ENCODE results near the gene UCK1.

Gene UCK1

DNA sequence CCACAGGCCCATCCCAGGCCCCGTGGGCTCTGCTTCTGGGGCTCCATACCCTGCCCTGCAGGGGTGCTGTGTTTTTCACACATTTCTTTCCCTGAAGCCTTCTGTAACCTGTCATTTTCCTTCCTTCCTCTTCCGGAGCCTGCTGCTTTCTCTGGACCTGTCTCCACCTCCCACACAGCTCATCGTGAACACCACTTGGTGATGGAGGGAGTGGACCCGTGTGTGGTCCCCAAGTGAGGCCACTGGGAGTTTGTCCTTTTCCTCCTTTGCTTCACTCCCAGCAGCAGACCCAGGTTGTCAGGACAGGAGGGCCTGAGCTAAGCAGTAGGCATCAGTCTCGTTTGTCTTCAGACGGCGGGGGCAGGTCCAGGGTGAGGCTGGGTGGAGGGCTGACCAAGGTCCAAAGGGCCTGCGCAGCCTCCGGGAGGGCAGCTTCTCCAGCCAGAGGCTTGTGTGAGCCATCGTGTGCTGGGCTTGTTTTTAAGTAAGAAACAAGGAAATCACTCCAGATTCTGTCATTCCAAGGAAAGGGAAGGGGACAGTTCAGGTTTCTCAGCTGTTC lies 34.1 kb downstream of the UCK1 start:
- no peak for DNase-seq (ENCODE audit: low read depth, low spot score)

DNA sequence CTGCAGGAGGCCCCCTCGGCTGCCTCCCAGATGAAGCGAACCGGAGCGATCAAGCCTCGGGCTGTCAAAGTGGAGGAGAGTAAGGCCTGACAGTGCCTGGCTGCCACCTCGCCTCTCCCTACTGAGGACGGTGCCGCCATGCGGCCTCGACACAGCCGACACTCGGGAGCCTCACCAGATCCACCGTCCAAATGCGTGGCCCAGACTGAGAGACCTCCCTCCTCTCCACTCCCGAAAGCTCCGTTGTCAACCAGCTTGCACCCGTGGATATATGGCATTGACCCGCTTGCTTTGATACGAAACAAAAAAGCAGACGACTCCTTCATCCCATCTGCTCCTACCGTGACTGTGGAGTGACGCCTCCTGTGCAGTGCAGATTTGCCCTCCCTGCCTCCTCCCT lies 35.3 kb downstream of the UCK1 start:
- DNase-seq (ENCODE audit: low read depth, low spot score): no peak

DNA sequence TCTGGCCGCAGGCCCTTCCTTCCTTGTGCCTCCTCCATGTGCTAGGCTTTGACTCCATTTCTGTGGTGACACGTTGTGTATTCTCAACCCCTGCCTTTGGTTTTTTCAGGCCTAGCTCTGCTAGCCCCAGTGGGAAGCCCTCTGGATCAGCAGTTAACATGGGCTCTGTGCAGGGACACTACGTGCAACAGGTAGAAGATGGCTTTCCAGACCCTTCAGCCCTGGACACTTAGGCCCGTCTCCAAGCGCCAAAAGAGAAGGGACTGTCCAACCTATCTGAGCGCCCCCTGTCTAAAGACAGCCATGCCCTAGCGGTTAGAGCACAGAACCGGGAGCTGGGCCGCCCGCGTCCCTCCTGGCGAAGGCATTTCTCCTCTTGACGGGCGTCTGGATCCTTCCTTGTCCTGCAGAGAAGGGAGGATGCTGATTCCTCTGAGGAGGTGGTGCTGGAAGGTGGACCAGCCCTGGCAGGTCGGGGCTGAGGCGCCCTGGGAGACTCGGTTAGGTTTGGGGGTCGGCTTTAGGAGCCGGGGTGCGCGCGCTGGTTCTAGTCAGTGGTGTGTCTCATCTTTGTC lies 36.7 kb downstream of the UCK1 start:
- DNase-seq (ENCODE audit: low read depth, low spot score): no peak

DNA sequence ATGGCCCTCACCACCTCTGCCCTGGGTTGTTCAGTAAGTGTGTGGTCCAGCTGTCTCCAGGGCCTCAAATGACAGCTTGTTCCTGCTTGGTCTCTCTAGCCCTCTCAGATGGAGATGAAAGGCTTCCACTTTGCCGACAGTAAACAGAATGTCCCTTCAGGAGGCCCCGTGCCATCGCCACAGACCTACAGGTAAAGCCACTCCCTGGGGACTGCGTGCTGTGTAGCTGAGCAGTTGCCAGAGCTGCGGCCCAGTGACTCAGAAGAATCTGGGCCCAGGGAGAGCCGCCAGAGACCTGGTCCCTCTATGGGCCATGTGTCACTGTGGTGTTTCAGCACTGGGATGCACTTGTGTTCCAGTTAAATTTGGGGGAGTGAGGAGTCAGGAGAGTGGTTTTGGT lies 39.0 kb downstream of the UCK1 start:
- DNase-seq (ENCODE audit: low read depth, low spot score): no peak

GRCh38 chr9:131491001-131491710 lies 39.9 kb downstream of the UCK1 start:
- DNase-seq (ENCODE audit: low read depth, low spot score): no peak

DNA sequence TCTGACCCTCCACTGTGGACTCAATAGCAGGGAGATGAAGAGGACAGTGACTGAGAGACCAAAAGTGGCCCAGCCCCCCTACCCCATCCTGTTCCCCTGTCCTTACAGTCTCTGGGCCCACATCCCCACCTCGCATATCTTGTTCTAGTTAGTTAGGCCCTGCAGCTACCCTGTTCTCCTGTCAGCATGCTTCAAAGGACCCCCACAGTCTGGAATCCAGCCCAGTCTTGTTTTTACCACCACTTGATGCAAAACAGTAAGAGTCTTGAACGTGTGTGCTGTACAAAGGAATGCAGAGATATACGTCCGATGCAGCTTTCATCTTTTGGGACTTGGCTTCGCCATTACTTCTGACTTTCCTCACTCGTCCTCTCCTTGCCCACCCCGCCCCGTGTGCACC lies 40.5 kb downstream of the UCK1 start:
- no peak for DNase-seq (ENCODE audit: low read depth, low spot score)

DNA sequence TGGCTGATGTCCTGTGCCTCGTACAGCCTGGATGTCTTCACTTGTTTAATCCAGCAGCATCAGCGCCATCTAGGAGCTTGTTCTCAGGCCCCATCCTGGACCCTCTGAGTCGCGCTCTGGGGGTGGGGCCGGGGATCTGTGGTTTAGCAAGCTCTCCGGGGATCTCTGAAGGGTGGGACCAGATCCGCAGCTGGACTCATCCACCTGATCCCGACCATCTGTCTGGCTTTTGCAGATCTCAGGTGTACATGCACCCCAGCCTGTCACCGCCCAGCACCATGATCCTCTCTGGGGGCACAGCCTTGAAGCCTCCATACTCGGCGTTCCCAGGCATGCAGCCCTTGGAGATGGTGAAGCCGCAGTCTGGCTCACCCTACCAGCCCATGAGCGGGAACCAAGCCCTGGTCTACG lies 43.4 kb downstream of the UCK1 start:
- DNase-seq (ENCODE audit: low read depth, low spot score): no peak

DNA sequence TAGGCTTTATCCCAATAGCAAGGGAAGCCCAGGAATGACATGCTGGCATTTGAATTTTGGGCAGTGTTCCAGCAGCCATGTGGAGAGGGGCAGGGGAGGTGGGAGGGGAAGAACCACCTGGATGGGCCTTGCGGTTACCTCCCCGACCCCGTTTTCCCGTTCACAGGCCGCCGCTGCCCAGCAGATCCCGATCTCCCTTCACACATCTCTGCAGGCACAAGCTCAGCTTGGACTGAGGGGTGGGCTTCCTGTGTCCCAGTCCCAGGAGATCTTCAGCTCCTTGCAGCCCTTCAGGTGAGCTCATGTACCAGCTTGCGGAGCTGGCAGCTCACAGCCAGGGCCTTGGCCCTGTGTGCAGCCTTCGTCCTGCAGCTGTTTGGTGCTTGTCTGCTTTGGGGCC lies 44.1 kb downstream of the UCK1 start:
- DNase-seq (ENCODE audit: low read depth, low spot score): no peak

GRCh38 chr9:131485728-131486422 lies 45.2 kb downstream of the UCK1 start:
- DNase-seq (ENCODE audit: low read depth, low spot score): no peak

DNA sequence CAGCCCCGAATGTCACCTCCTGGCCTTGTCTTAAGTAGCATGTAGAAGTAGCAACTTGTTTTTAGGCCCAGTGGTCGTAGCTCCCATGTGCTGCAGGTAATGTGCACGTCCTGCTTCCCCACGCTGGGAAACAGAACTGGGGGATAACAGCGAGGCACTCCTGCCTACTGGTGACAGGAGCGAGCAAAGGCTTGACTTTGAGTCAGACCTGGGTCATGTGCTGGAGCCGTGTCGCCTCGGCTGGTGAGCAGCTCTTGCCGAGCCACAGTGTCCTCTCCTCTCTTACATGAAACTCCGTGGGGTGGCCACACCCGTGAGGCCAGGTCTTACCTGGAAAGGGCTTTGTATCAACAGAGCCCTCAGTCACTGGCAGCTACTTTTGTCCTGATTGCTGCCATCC lies 45.9 kb downstream of the UCK1 start:
- no peak for DNase-seq (ENCODE audit: low read depth, low spot score)

GRCh38 chr9:131484560-131485185 lies 46.4 kb downstream of the UCK1 start:
- no peak for DNase-seq (ENCODE audit: low read depth, low spot score)

- DNase-seq (ENCODE audit: low read depth, low spot score): no peak
Observed at GRCh38 chr9:131484051-131484445, 47.0 kb downstream of the UCK1 start.

- no peak for DNase-seq (ENCODE audit: low read depth, low spot score)
Observed at GRCh38 chr9:131483319-131484050, 47.6 kb downstream of the UCK1 start.

- no peak for DNase-seq (ENCODE audit: low read depth, low spot score)
Observed at GRCh38 chr9:131482343-131483006, 48.6 kb downstream of the UCK1 start.

DNA sequence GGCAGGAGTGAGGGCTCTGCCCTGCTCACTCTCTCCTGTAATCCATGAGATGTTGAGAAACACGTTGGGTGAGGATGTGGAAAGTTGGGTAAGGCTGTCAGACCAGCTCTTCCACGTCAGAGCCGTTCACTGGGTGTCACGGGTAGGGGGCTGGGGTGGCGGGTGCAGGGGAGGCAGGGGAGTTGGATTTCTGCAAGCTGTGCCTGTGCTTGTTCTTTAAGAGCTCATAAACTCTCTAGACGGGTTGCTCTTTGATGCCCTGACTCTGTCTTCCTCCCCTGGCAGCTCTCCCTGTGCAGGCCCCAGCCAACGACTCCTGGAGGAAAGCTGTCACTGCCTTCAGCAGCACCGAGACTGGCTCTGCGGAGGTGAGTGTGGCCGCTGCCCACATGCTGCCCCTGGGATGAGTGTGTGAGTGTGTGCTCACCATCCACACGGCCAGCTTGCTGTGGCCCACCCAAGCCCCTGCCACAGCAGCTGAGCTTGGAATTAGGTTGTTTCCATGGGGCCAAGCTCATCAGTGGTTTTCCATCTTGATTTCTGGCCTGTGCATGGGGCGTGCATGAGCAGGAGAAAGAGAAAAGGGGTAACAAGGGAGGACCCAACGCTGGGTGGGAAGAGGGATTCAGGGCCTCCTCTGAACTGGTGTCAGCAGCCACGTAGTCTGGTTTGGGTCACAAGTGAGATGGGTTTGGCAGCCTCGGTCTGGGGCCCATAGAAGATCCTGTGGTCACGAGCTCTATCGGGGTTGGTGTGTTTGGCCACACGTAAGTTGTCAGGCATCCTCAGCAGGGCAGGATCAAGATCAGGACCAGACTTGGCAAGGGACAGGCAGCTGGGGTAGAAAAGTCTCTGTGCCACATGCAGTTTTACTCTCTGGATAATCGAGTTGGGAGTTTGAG lies 49.4 kb downstream of the UCK1 start:
- no peak for DNase-seq (ENCODE audit: low read depth, low spot score)

- DNase-seq (ENCODE audit: low read depth, low spot score): no peak
Observed at GRCh38 chr9:131480258-131480657, 50.8 kb downstream of the UCK1 start.

DNA sequence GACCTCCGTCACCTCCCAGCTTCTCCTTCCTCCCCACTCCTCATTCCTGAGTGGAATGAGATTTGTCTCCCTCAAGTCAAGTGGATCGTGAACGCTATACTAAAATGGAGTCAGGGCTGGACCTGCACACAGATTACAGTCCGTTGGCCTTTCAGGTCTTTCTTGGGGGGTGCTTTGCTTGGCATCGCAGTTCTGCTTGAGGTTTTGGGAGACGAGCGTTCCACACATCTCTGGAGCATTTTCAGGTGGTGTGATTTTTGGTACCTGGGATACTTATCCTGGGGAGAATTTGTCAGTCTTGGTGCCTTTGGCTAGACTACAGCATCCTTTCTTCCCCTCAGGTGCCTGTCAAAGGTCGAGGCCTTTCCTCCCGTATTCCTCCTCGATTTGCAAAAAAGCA lies 52.2 kb downstream of the UCK1 start:
- DNase-seq (ENCODE audit: low read depth, low spot score): no peak

DNA sequence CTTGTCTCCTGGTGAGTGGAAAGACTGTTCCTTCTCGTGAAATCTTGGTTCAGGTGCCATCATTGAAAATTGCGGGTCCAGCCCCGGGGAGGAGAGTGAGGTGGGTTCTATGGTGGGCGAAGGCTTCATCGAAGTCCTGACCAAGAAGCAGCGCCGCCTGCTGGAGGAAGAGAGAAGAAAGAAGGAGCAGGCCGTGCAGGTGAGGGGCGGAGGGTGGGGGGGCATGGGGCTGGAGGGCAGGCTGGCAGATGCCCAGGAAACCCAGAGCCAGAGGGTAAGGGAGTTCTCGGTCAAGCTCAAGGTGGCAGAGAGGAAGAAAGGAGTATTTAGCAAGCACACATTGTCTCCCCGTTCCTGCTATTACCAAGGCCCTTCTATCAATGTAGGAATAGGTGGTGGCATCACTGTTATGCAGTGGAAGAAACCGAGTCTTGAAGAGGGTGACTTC lies 52.6 kb downstream of the UCK1 start:
- peak; percentile 27 for DNase-seq (ENCODE audit: low read depth, low spot score)

DNA sequence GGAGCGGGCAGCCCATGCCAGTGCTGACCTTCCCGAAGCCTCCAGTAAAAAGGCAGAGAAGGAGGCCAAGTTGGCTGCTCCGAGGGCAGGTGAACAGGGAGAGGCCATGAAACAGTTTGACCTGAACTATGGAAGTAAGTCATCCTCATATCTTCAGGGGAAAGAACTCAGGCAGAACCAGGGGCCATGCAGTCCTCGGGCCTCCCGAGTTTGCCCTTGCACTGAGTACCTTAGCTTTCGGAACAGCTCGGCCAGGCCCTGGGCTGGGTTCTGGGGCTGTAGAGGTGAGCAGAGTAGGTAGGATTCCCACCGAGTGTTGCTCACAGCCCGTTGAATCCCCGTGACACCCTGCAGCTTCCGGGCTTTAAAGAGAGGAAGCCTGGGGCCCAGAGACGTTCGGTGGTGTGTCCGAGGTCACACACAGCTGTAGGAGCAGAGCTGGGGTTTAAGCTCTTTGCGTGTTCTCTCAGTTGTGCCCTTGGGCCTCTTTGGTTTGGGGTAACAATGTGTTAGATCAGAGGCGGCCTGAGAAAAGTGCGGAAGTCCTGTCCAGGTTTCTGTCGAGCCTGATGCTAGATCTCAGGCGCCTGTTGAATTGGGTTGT lies 53.1 kb downstream of the UCK1 start:
- no peak for DNase-seq (ENCODE audit: low read depth, low spot score)

- DNase-seq (ENCODE audit: low read depth, low spot score): no peak
Observed at GRCh38 chr9:131477367-131477766, 53.7 kb downstream of the UCK1 start.

All from activated naive CD8-positive, alpha-beta T cell treated with anti-CD3 and anti-CD28 coated beads, Interleukin-2, amount 50 U/mL, for 16 hours (primary cell).